GM12878 (cell line): ENCODE data around the gene GABRA6. TPM values are rescaled to one million over a fixed set of nuclear protein-coding genes. Genes with fewer than 3 reads are reported as not detected.

Experiments used
- ATAC-seq: fragments of 200-7000 bp; cut with Tn5 transposase; 3 replicates; pipeline ENCODE4 v1.9.1; 2020; ENCODE audit warnings: mild to moderate bottlenecking, moderate library complexity
- BruUV-seq: library from RNA; stranded (reverse); fragments of 400-500 nt; replicated peaks from 2 replicates; lab custom pipeline; 2021; lab: Mats Ljungman, UMichigan
- CTCF ChIA-PET: fragments of 300-600 bp; sonication (Branson Sonifier 250); formaldehyde crosslinking; extraction: SDS; loops from one replicate; lab custom pipeline; 2021; ENCODE audit warnings: inconsistent platforms; lab: Yijun Ruan, JAX
- POLR2A ChIA-PET: fragments of 350-600 bp; formaldehyde crosslinking; extraction: SDS; loops from one replicate; lab custom pipeline; 2021; ENCODE audit warnings: inconsistent platforms; lab: Charles Lee
- RAD21 ChIA-PET: fragments of 300-600 bp; sonication (Branson Sonifier 250); formaldehyde crosslinking; loops from one replicate; lab custom pipeline; 2023; ENCODE audit warnings: antibody characterized with exemption; ENCODE audit not compliant: unreplicated experiment; lab: Charles Lee
- SMC1A ChIA-PET: fragments of 300-600 bp; sonication (Branson Sonifier 250); formaldehyde crosslinking; loops from one replicate; lab custom pipeline; 2023; ENCODE audit not compliant: unreplicated experiment, uncharacterized antibody; lab: Charles Lee
- DNase-seq: peaks from one replicate; pipeline ENCODE4 v3.0.0-alpha.2; 2011; ENCODE audit warnings: low read depth, low spot score
- FAIRE-seq: peaks from 3 replicates; lab custom pipeline; 2011; peaks lifted over from hg19 to GRCh38; lab: Jason Lieb, UNC
- H2AFZ ChIP-seq: 2 replicates; pipeline ENCODE4 v1.6.0; 2011; ENCODE audit warnings: low read depth, low read length, control low read depth; ENCODE audit not compliant: control insufficient read depth
- H3K27ac ChIP-seq: 2 replicates; pipeline ENCODE4 v1.5.1; 2011; ENCODE audit warnings: control low read depth; ENCODE audit not compliant: control insufficient read depth, insufficient read depth
- H3K27me3 ChIP-seq, 2 experiments: replicated peaks in 1 of 2; 2 replicates each; pipeline versions ENCODE4 v1.6.0 to v1.6.1; 2011; ENCODE audit warnings: low read length in 1 of 2; ENCODE audit not compliant: control insufficient read depth in 2 of 2, insufficient read depth in 2 of 2
- H3K36me3 ChIP-seq, 2 experiments: 2 replicates each; pipeline ENCODE4 v1.5.1; 2011; ENCODE audit warnings: low read length in 1 of 2; ENCODE audit not compliant: control insufficient read depth in 2 of 2, insufficient read depth in 2 of 2
- H3K4me1 ChIP-seq: 2 replicates; pipeline ENCODE4 v1.6.1; 2011; ENCODE audit warnings: mild to moderate bottlenecking, low read length, moderate library complexity, mixed read lengths; ENCODE audit not compliant: control insufficient read depth, insufficient read depth
- H3K4me2 ChIP-seq: 2 replicates; pipeline ENCODE4 v1.6.0; 2011; ENCODE audit warnings: control low read depth; ENCODE audit not compliant: control insufficient read depth, insufficient read depth
- H3K4me3 ChIP-seq: fragments of 200-600 bp; sonication (generic); 2 replicates; pipeline ENCODE4 v1.5.1; 2016
- H3K79me2 ChIP-seq: 2 replicates; pipeline ENCODE4 v1.6.0; 2011; ENCODE audit warnings: low read length; ENCODE audit not compliant: control insufficient read depth, insufficient read depth
- H3K9ac ChIP-seq: 2 replicates; pipeline ENCODE4 v1.8.0; 2011; ENCODE audit warnings: low read length, control low read depth, mixed read lengths; ENCODE audit not compliant: control insufficient read depth, insufficient read depth
- H3K9me3 ChIP-seq: replicated peaks from 3 replicates; pipeline ENCODE4 v1.5.1; 2011; ENCODE audit warnings: mild to moderate bottlenecking, low read length; ENCODE audit not compliant: control insufficient read depth, insufficient read depth
- H4K20me1 ChIP-seq: 2 replicates; pipeline ENCODE4 v1.6.0; 2011; ENCODE audit not compliant: control insufficient read depth, insufficient read depth
- CBX3 ChIP-seq: fragments of 200-600 bp; sonication (generic); IDR thresholded peaks from 2 replicates; pipeline ENCODE4 v1.6.1; 2016; ENCODE audit warnings: low read depth, borderline replicate concordance
- CEBPB ChIP-seq, 2 experiments: fragments of 150-350 bp in 1 of 2; IDR thresholded peaks; 2 replicates each; pipeline ENCODE4 v1.6.1; 2012 to 2014; ENCODE audit warnings: low read depth in 2 of 2, low read length in 2 of 2, borderline replicate concordance in 1 of 2, inconsistent platforms in 1 of 2
- ESRRA ChIP-seq: IDR thresholded peaks from 2 replicates; pipeline ENCODE4 v1.6.1; 2012; ENCODE audit warnings: mild to moderate bottlenecking, low read length, improper control_type of control experiment
- HDAC6 ChIP-seq: fragments of 200-600 bp; sonication (generic); IDR thresholded peaks from one replicate; pipeline ENCODE4 v1.8.0; 2017; ENCODE audit warnings: antibody characterized with exemption; ENCODE audit not compliant: unreplicated experiment
- IKZF2 ChIP-seq, 2 experiments: fragments of 450-650 bp; IDR thresholded peaks; 2 replicates each; pipeline ENCODE4 v1.6.1; 2017; ENCODE audit warnings: mild to moderate bottlenecking in 2 of 2, moderate library complexity in 2 of 2
- LARP7 ChIP-seq: fragments of 450-650 bp; IDR thresholded peaks from 2 replicates; pipeline ENCODE4 v1.6.1; 2017; ENCODE audit warnings: mild to moderate bottlenecking
- MEF2A ChIP-seq: IDR thresholded peaks from 2 replicates; pipeline ENCODE4 v1.6.1; 2011; ENCODE audit warnings: low read depth, mild to moderate bottlenecking, low read length, moderate library complexity; ENCODE audit not compliant: insufficient read depth
- MYB ChIP-seq: fragments of 150-350 bp; IDR thresholded peaks from 2 replicates; pipeline ENCODE4 v1.6.1; 2014; ENCODE audit warnings: mild to moderate bottlenecking, low read depth, low read length, borderline replicate concordance
- NBN ChIP-seq: fragments of 450-650 bp; IDR thresholded peaks from 2 replicates; pipeline ENCODE4 v1.6.1; 2016
- PML ChIP-seq: IDR thresholded peaks from 2 replicates; pipeline ENCODE4 v1.6.1; 2012; ENCODE audit warnings: low read length, inconsistent platforms
- RCOR1 ChIP-seq: conservative IDR thresholded peaks from 2 replicates; pipeline ENCODE4 v1.6.1; 2012; ENCODE audit warnings: low read depth, low read length, improper control_type of control experiment
- SMC3 ChIP-seq: IDR thresholded peaks from 2 replicates; pipeline ENCODE4 v1.6.1; 2011; ENCODE audit warnings: low read length, improper control_type of control experiment, borderline replicate concordance
- ZNF207 ChIP-seq: fragments of 450-650 bp; IDR thresholded peaks from 2 replicates; pipeline ENCODE4 v1.6.1; 2014; ENCODE audit warnings: antibody characterized with exemption, mild to moderate bottlenecking, borderline replicate concordance
- ZNF622 ChIP-seq: fragments of 450-650 bp; IDR thresholded peaks from 2 replicates; pipeline ENCODE4 v1.6.1; 2017; ENCODE audit warnings: mild to moderate bottlenecking, inconsistent platforms
- ZZZ3 ChIP-seq: IDR thresholded peaks from 2 replicates; pipeline ENCODE4 v1.6.1; 2011; ENCODE audit warnings: low read depth; ENCODE audit not compliant: control insufficient read depth, insufficient read length
- WGBS: methylation state at CpG from one replicate; pipeline ENCODE4 v1.1.6; 2016; ENCODE audit warnings: low lambda C conversion rate; ENCODE audit not compliant: insufficient replicate concordance, insufficient coverage; ENCODE audit errors: missing lambda C conversion rate; 5-methylcytosine and 5-hydroxymethylcytosine counted together
- in situ Hi-C: fragments of 300-500 bp; cut with MboI; formaldehyde crosslinking; loops from 9 replicates; pipeline ENCODE4 v1.14.3; 2018; ENCODE audit warnings: mixed read lengths
- intact Hi-C: fragments of 100-400 bp; cut with micrococcal nuclease; formaldehyde crosslinking; loops from one replicate; pipeline ENCODE4 v1.14.2; 2022; ENCODE audit not compliant: unreplicated experiment
- polyA plus RNA-seq, 11 experiments: library from polyadenylated mRNA; depleted of rRNA in 4 of 11; unstranded in 6 of 11; stranded (reverse) in 5 of 11; fragments of >200 nt; fragmentation: Nextera tagmentation in 4 of 11; fragmentation: Illumina TruSeq in 1 of 11; extraction: Ambion mirVana in 4 of 11; extraction: Trizol in 1 of 11; gene quantifications; 1 replicate in 1 of 11; 2 replicates in 10 of 11; pipeline versions ENCODE4 v1.2.1 to v1.2.3, GENCODE V29; 2011 to 2016; ENCODE audit warnings: inconsistent platforms in 2 of 11, missing spikeins in 2 of 11, low read depth in 1 of 11
- total RNA-seq, 4 experiments: library from RNA; depleted of rRNA in 3 of 4; stranded (reverse); fragments of >200 nt in 3 of 4; fragmentation: Illumina TruSeq in 1 of 4; extraction: Trizol in 1 of 4; gene quantifications; 2 replicates each; pipeline versions ENCODE4 v1.2.1 to v1.2.3, GENCODE V29; 2013 to 2021

The GABRA6 gene
- total and polyA plus RNA-seq, 10 of the 15 experiments (the other 5 are each of a cell fraction or from before 2014, with no cell fraction given) = not detected

DNA sequence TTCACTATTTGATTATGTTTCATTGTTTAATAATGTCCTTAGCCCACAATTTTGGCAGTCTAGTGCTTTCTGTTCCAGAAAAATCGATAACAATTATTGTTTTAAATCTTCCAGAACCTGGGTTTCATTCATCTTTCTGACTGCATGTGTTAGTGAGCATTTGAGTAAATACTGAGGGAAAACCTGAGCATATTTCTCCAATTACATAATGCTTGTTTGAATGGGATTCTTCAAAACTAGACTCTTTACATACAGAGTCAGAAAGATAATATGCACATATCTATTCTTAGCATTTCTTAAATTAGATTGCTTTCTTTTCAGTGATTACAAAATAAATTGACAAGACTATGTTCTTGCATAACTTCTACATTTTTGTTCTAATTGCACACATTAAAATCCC, 21.9 kb downstream of the GABRA6 start:
- DNase-seq = no peak
- BruUV-seq = no TSS peak
- no peaks in the 10 kb centered on the region for H4K20me1 ChIP-seq
- no peak overlapping the region for H3K27ac ChIP-seq
- ChIA-PET POLR2A (no interaction called here), RAD21 (no interaction called here), SMC1A (no interaction called here), CTCF (no interaction called here)
- H3K4me1 ChIP-seq = no peaks in the 10 kb centered on the region
- intact Hi-C loops = no loop called here
- no peak overlapping the region for H3K4me3 ChIP-seq
- H3K36me3 ChIP-seq = no peaks in the 10 kb centered on the region
- H3K27me3 ChIP-seq = no peaks in the 10 kb centered on the region
- H3K4me2 ChIP-seq = no peak overlapping the region
- no peak for ATAC-seq
- TF ChIP-seq PML (no peak), HDAC6 (no peak), CBX3 (no peak), NBN (no peak), SMC3 (no peak), ZZZ3 (no peak), MYB (no peak), ZNF207 (no peak), LARP7 (no peak), IKZF2 (IDR thresholded peaks at IDR 0.05) (no peak), ZNF622 (no peak), ESRRA (no peak), RCOR1 (no peak), MEF2A (no peak), CEBPB (IDR thresholded peaks at IDR 0.05; ENCODE audit: borderline replicate concordance in 1 of 2, low read depth in 2 of 2, low read length in 2 of 2) (no peak)
- no peaks in the 10 kb centered on the region for H3K79me2 ChIP-seq
- H3K9ac ChIP-seq = no peak overlapping the region
- no peak overlapping the region for H2AFZ ChIP-seq
- H3K9me3 ChIP-seq = no peaks in the 10 kb centered on the region
- WGBS = 0% methylated on average over 1 of the region's 1 CpG
- in situ Hi-C loops = no loop called here
- FAIRE-seq = no peak
